GM20000 (cell line): ENCODE results near the gene RASSF1.
A peak's percentile ranks its signal among the peaks of the same experiment; 100 is the strongest.

Source experiments
- DNase-seq: peaks from one replicate; pipeline ENCODE4 v3.0.0; 2012; ENCODE audit warnings: low spot score
- CTCF ChIP-seq: IDR thresholded peaks from 2 replicates; pipeline ENCODE4 v1.5.1; 2012; ENCODE audit warnings: mild to moderate bottlenecking, control low read depth; ENCODE audit errors: extremely low read depth, missing control alignments

Gene RASSF1

GRCh38 chr3:50340448-50341329, at the start of gene RASSF1:
RASSF1 (minus strand) TSS chr3:50340836; CDS start chr3:50340805, 31 bp downstream.
- TF ChIP-seq CTCF = no peak
- DNase-seq = peak; percentile 79

- DNase-seq = no peak
- no peak for TF ChIP-seq CTCF
Measured at GRCh38 chr3:50389414-50389767, 48.8 kb upstream of the RASSF1 start.

- TF ChIP-seq CTCF = no peak
- no peak for DNase-seq
Measured at GRCh38 chr3:50388720-50389413, 48.2 kb upstream of the RASSF1 start.

- no peak for TF ChIP-seq CTCF
- no peak for DNase-seq
Measured at GRCh38 chr3:50388016-50388719, 47.5 kb upstream of the RASSF1 start.

- no peak for TF ChIP-seq CTCF
- DNase-seq = no peak
Measured at GRCh38 chr3:50385754-50386153, 45.1 kb upstream of the RASSF1 start.

- no peak for DNase-seq
- no peak for TF ChIP-seq CTCF
Measured at GRCh38 chr3:50383750-50384149, 43.1 kb upstream of the RASSF1 start.

- no peak for TF ChIP-seq CTCF
- no peak for DNase-seq
Measured at GRCh38 chr3:50382722-50383121, 42.1 kb upstream of the RASSF1 start.
